ENCODE data around the gene ST3GAL5.
"Not testable (repeated sequence)": the region's sequence is repeated elsewhere in the genome, so short reads cannot be mapped to it uniquely, and the experiment has no call there.

ST3GAL5 gene

GRCh38 chr2:85893428-85894258, 4.9 kb upstream of the ST3GAL5 start:
- peaks cover 4% of the 10 kb centered on the region for H3K27me3 Mint-ChIP-seq

GRCh38 chr2:85892216-85892944, 3.6 kb upstream of the ST3GAL5 start:
- Mint-ChIP-seq H3K4me1 (peaks cover 46% of the 10 kb centered on the region), H3K27me3 (peaks cover 4% of the 10 kb centered on the region), H3K4me3 (no peak overlapping the region), H3K27ac (no peak overlapping the region), H3K9me3 (peaks cover 16% of the 10 kb centered on the region), H3K36me3 (peaks cover 28% of the 10 kb centered on the region)
- CTCF ChIA-PET: interaction anchor here (1.3 kb wide), 1 partner anchor 188 kb away, joined by 4 read pairs; no protein-coding TSS in a partner anchor
- no peak for DNase-seq

More at GRCh38 chr2:85893428-85894258, 4.9 kb upstream of the ST3GAL5 start:
- Mint-ChIP-seq H3K4me1 (peaks cover 54% of the 10 kb centered on the region), H3K4me3 (no peak overlapping the region), H3K9me3 (peaks cover 19% of the 10 kb centered on the region), H3K36me3 (peaks cover 29% of the 10 kb centered on the region), H3K27ac (no peak overlapping the region)
- CTCF ChIA-PET: interaction anchor here (1.3 kb wide), 1 partner anchor 187 kb away, joined by 4 read pairs; no protein-coding TSS in a partner anchor
- DNase-seq: no peak

- Mint-ChIP-seq H3K27ac (no peak overlapping the region), H3K9me3 (peaks cover 13% of the 10 kb centered on the region), H3K36me3 (peaks cover 36% of the 10 kb centered on the region), H3K4me3 (peak overlapping the region; percentile 61), H3K27me3 (peaks cover 4% of the 10 kb centered on the region), H3K4me1 (peaks cover 61% of the 10 kb centered on the region)
- CTCF ChIA-PET: interaction anchor here (1.2 to 7.7 kb wide), 8 partner anchors 17 to 194 kb away, joined by 3 to 170 read pairs (median 11); no protein-coding TSS in a partner anchor
- no peak for DNase-seq
These were observed 1.9 kb upstream of the ST3GAL5 start for GRCh38 chr2:85890522-85891176.

- H3K4me1 Mint-ChIP-seq: peaks cover 65% of the 10 kb centered on the region
- H3K9me3 Mint-ChIP-seq: peaks cover 7% of the 10 kb centered on the region
- DNase-seq: no peak
- peak overlapping the region; percentile 87 for H3K4me3 Mint-ChIP-seq
- CTCF ChIA-PET: interaction anchor here (0.6 to 7.7 kb wide), 23 partner anchors 10 to 195 kb away, joined by 3 to 170 read pairs (median 4); no protein-coding TSS in a partner anchor
- peaks cover 34% of the 10 kb centered on the region for H3K36me3 Mint-ChIP-seq
- peak overlapping the region; percentile 93 for H3K27ac Mint-ChIP-seq
- H3K27me3 Mint-ChIP-seq: peaks cover 4% of the 10 kb centered on the region
These were observed 964 bp upstream of the ST3GAL5 start for GRCh38 chr2:85889627-85890281.

- Mint-ChIP-seq H3K27me3 (no peaks in the 10 kb centered on the region), H3K4me1 (peaks cover 62% of the 10 kb centered on the region), H3K36me3 (peaks cover 30% of the 10 kb centered on the region), H3K4me3 (peak overlapping the region; percentile 82), H3K9me3 (peaks cover 4% of the 10 kb centered on the region), H3K27ac (peak overlapping the region; percentile 86)
- CTCF ChIA-PET: interaction anchor here (0.7 to 7.7 kb wide), 26 partner anchors 9 to 246 kb away, joined by 3 to 170 read pairs (median 4); no protein-coding TSS in a partner anchor
- DNase-seq: peak; percentile 53
These were observed 638 bp downstream of the ST3GAL5 start for GRCh38 chr2:85888020-85888683.

- peaks cover 35% of the 10 kb centered on the region for H3K36me3 Mint-ChIP-seq
- peak overlapping the region; percentile 82 for H3K4me3 Mint-ChIP-seq
- CTCF ChIA-PET: interaction anchor here (0.6 to 7.7 kb wide), 25 partner anchors 14 to 247 kb away, joined by 3 to 170 read pairs (median 4); no protein-coding TSS in a partner anchor
These were observed 1.2 kb downstream of the ST3GAL5 start for GRCh38 chr2:85887566-85888019.

GRCh38 chr2:85886590-85886989, 2.2 kb downstream of the ST3GAL5 start:
- peaks cover 52% of the 10 kb centered on the region for H3K4me1 Mint-ChIP-seq
- H3K36me3 Mint-ChIP-seq: peaks cover 43% of the 10 kb centered on the region
- H3K27ac Mint-ChIP-seq: peak overlapping the region; percentile 86
- peaks cover 11% of the 10 kb centered on the region for H3K9me3 Mint-ChIP-seq
- DNase-seq: peak; percentile 45
- no peaks in the 10 kb centered on the region for H3K27me3 Mint-ChIP-seq
- H3K4me3 Mint-ChIP-seq: peak overlapping the region; percentile 82
- CTCF ChIA-PET: interaction anchor here (0.7 to 7.7 kb wide), 11 partner anchors 21 to 259 kb away, joined by 3 to 170 read pairs (median 3); no protein-coding TSS in a partner anchor

More at GRCh38 chr2:85887566-85888019, 1.2 kb downstream of the ST3GAL5 start:
- Mint-ChIP-seq H3K27ac (peak overlapping the region; percentile 86), H3K27me3 (no peaks in the 10 kb centered on the region), H3K9me3 (peaks cover 8% of the 10 kb centered on the region), H3K4me1 (peaks cover 57% of the 10 kb centered on the region)
- peak; percentile 74 for DNase-seq

- Mint-ChIP-seq H3K4me1 (peaks cover 57% of the 10 kb centered on the region), H3K27me3 (no peaks in the 10 kb centered on the region), H3K9me3 (peaks cover 16% of the 10 kb centered on the region), H3K36me3 (peaks cover 47% of the 10 kb centered on the region), H3K27ac (no peak overlapping the region), H3K4me3 (peak overlapping the region; percentile 82)
- CTCF ChIA-PET: interaction anchor here (0.8 to 7.7 kb wide), 7 partner anchors 42 to 193 kb away, joined by 3 to 170 read pairs (median 3); no protein-coding TSS in a partner anchor
- no peak for DNase-seq
These were observed 2.6 kb downstream of the ST3GAL5 start for GRCh38 chr2:85886141-85886540.

GRCh38 chr2:85881781-85882180, 7.0 kb downstream of the ST3GAL5 start:
- Mint-ChIP-seq H3K4me1 (peaks cover 71% of the 10 kb centered on the region), H3K9me3 (peaks cover 21% of the 10 kb centered on the region), H3K36me3 (peaks cover 66% of the 10 kb centered on the region)
- H3K4me3 Mint-ChIP-seq, DNase-seq, H3K27me3 Mint-ChIP-seq, H3K27ac Mint-ChIP-seq: not testable (repeated sequence)
- CTCF ChIA-PET: interaction anchor here (1.0 to 1.1 kb wide), 2 partner anchors 51 to 54 kb away, joined by 3 to 5 read pairs; no protein-coding TSS in a partner anchor

- CTCF ChIA-PET, H3K27ac Mint-ChIP-seq, H3K4me3 Mint-ChIP-seq, DNase-seq, H3K27me3 Mint-ChIP-seq: not testable (repeated sequence)
- Mint-ChIP-seq H3K4me1 (peaks cover 66% of the 10 kb centered on the region), H3K36me3 (peaks cover 61% of the 10 kb centered on the region), H3K9me3 (peaks cover 21% of the 10 kb centered on the region)
These were observed 8.0 kb downstream of the ST3GAL5 start for GRCh38 chr2:85880716-85881328.

- Mint-ChIP-seq H3K4me1 (peaks cover 64% of the 10 kb centered on the region), H3K36me3 (peaks cover 65% of the 10 kb centered on the region), H3K4me3 (no peak overlapping the region), H3K27ac (peak overlapping the region; percentile 0), H3K9me3 (peaks cover 21% of the 10 kb centered on the region), H3K27me3 (no peaks in the 10 kb centered on the region)
- CTCF ChIA-PET: interaction anchor here (0.7 to 2.4 kb wide), 5 partner anchors 10 to 201 kb away, joined by 3 to 9 read pairs (median 3); partner anchors contain the start of gene ST3GAL5
- no peak for DNase-seq
These were observed 9.9 kb downstream of the ST3GAL5 start for GRCh38 chr2:85878719-85879370.

Measured in activated naive CD4-positive, alpha-beta T cell treated with anti-CD3 and anti-CD28 coated beads, Interleukin-2, amount 10 ng/mL, durations not matched to agents 7 days and 5 days (primary cell).